Kidney (tissue), 14 donors: ENCODE measurements around the gene MAT2B. TPM values are rescaled to one million over a fixed set of nuclear protein-coding genes. Genes with fewer than 3 reads are reported as not detected.

Experiments
- DNase-seq, 5 donors: peaks; one replicate each; pipeline ENCODE4 v3.0.0-alpha.2; 2013 to 2020
- FAIRE-seq: peaks from 2 replicates; lab custom pipeline; 2012; peaks lifted over from hg19 to GRCh38; lab: Jason Lieb, UNC
- H3K27ac ChIP-seq, 2 donors: one replicate each; pipeline ENCODE4 v1.7.0; 2013; ENCODE audit warnings: low read depth in 2 of 2, low read length in 2 of 2, inconsistent platforms in 1 of 2
- H3K27me3 ChIP-seq: one replicate; pipeline ENCODE4 v1.7.1; 2013; ENCODE audit warnings: low read length, inconsistent platforms; ENCODE audit not compliant: control insufficient read depth, insufficient read depth
- H3K36me3 ChIP-seq, 3 donors: one replicate each; pipeline versions ENCODE4 v1.7.0 to v1.7.1; 2013; ENCODE audit warnings: low read length in 3 of 3, control low read depth in 1 of 3, inconsistent platforms in 1 of 3; ENCODE audit not compliant: insufficient read depth in 3 of 3, control insufficient read depth in 2 of 3
- H3K4me1 ChIP-seq, 3 donors: one replicate each; pipeline versions ENCODE4 v1.7.0 to v1.7.1; 2013; ENCODE audit warnings: low read length in 3 of 3, inconsistent platforms in 1 of 3, low read depth in 1 of 3; ENCODE audit not compliant: control insufficient read depth in 2 of 3, insufficient read depth in 2 of 3
- H3K4me3 ChIP-seq, 3 donors: one replicate each; pipeline versions ENCODE4 v1.7.0 to v1.8.1; 2013; ENCODE audit warnings: low read length in 3 of 3, control low read depth in 1 of 3, inconsistent platforms in 1 of 3
- H3K9ac ChIP-seq, 3 donors: one replicate each; pipeline versions ENCODE4 v1.7.0 to v1.7.1; 2013; ENCODE audit warnings: low read length in 3 of 3, control low read depth in 1 of 3, inconsistent platforms in 1 of 3
- H3K9me3 ChIP-seq, 3 donors: one replicate each; pipeline versions ENCODE4 v1.7.0 to v1.7.1; 2013; ENCODE audit warnings: low read length in 3 of 3, control low read depth in 1 of 3, inconsistent platforms in 1 of 3; ENCODE audit not compliant: control insufficient read depth in 2 of 3, insufficient read depth in 1 of 3
- CTCF ChIP-seq: IDR thresholded peaks from 3 replicates; pipeline ENCODE4 v1.5.1; 2012; ENCODE audit warnings: mild to moderate bottlenecking, moderate library complexity, borderline replicate concordance; ENCODE audit not compliant: insufficient read depth; ENCODE audit errors: extremely low read depth
- intact Hi-C: fragments of 100-400 bp; cut with DNase I; formaldehyde crosslinking; loops from one replicate; pipeline ENCODE4 v1.11.1; 2022
- polyA plus RNA-seq: library from polyadenylated mRNA; stranded (reverse); fragments of 350-450 nt; fragmentation: Illumina TruSeq; extraction: RNeasy Lipid Tissue Mini Kit (QIAGEN cat#74804); gene quantifications from one replicate; pipeline ENCODE4 v1.2.3, GENCODE V29; 2014; ENCODE audit warnings: low read depth, low replicate concordance; ENCODE audit not compliant: insufficient read depth
- total RNA-seq: library from RNA; stranded (reverse); fragmentation: NEBNext Ultra II Directional; extraction: Animal tissue kit (Norgen Biotek cat#: 25700); gene quantifications from one replicate; pipeline ENCODE4 v1.2.1, GENCODE V29; 2021
- donor health status: control.
- donor health status: control.
- donor health status: control.
- donor health status: control.
- donor health status: control.
- donor health status: DM: yes; HTN: yes; CAD: no.
- donor health status: Normal renal cell carcinoma (clear cell type).

MAT2B gene
- total and polyA plus RNA-seq, 2 donors from 2014 or later: 80.9 to 84.4 TPM

GRCh38 chr5:163540696-163541095, 35.3 kb downstream of the MAT2B start:
- Histone ChIP-seq H3K36me3 (no peaks in the 10 kb centered on the region), H3K4me3 (no peak overlapping the region), H3K9me3 (no peaks in the 10 kb centered on the region), H3K27me3 (no peaks in the 10 kb centered on the region), H3K27ac (no peak overlapping the region), H3K9ac (no peak overlapping the region), H3K4me1 (no peaks in the 10 kb centered on the region)
- no peak for TF ChIP-seq CTCF
- no peak for DNase-seq
- FAIRE-seq: no peak
- intact Hi-C loops: no loop called here

GRCh38 chr5:163542771-163543170, 37.4 kb downstream of the MAT2B start:
- Histone ChIP-seq H3K9me3 (no peaks in the 10 kb centered on the region), H3K27me3 (no peaks in the 10 kb centered on the region), H3K27ac (no peak overlapping the region), H3K4me3 (no peak overlapping the region), H3K4me1 (no peaks in the 10 kb centered on the region), H3K9ac (no peak overlapping the region), H3K36me3 (no peaks in the 10 kb centered on the region)
- TF ChIP-seq CTCF: no peak
- FAIRE-seq (no peak), DNase-seq (no peak)
- intact Hi-C loops: no loop called here

GRCh38 chr5:163544041-163544440, 38.6 kb downstream of the MAT2B start:
- H3K4me1 ChIP-seq: no peaks in the 10 kb centered on the region
- H3K36me3 ChIP-seq: no peaks in the 10 kb centered on the region
- H3K4me3 ChIP-seq: no peak overlapping the region
- no peak for DNase-seq
- no peak overlapping the region for H3K27ac ChIP-seq
- H3K9ac ChIP-seq: no peak overlapping the region
- H3K27me3 ChIP-seq: no peaks in the 10 kb centered on the region
- no peak for TF ChIP-seq CTCF
- no peaks in the 10 kb centered on the region for H3K9me3 ChIP-seq
- no peak for FAIRE-seq
- intact Hi-C loops: no loop called here

- no peak for FAIRE-seq
- H3K36me3 ChIP-seq: no peaks in the 10 kb centered on the region
These were observed 39.4 kb downstream of the MAT2B start for GRCh38 chr5:163544836-163545235.

More at GRCh38 chr5:163544836-163545235, 39.4 kb downstream of the MAT2B start:
- Histone ChIP-seq H3K9me3 (no peaks in the 10 kb centered on the region), H3K4me3 (no peak overlapping the region), H3K27me3 (no peaks in the 10 kb centered on the region), H3K27ac (no peak overlapping the region), H3K4me1 (no peaks in the 10 kb centered on the region), H3K9ac (no peak overlapping the region)
- DNase-seq: no peak
- intact Hi-C loops: no loop called here
- TF ChIP-seq CTCF: no peak
